ENCODE measurements around the gene OR1C1. TPM values are rescaled to one million over a fixed set of nuclear protein-coding genes. Genes with fewer than 3 reads are reported as not detected.

Gene OR1C1
- total RNA-seq, result not detected in 2 replicates

GRCh38 chr1:247760456-247760855 is at the start of gene OR1C1:
Gene OR1C1, minus strand, starts transcription at chr1:247760556. Its CDS starts 2,150 bp downstream, at chr1:247758406.

GRCh38 chr1:247748041-247748440 is 12.3 kb downstream of the OR1C1 start, which contains the start of gene OR14A2:
Gene OR14A2, minus strand, starts transcription at chr1:247748141.

GRCh38 chr1:247738315-247738714 is 22.0 kb downstream of the OR1C1 start, which contains the start of gene OR14K1:
Gene OR14K1, plus strand, starts transcription at chr1:247738615. Its CDS starts 0 bp downstream, at chr1:247738615.

GRCh38 chr1:247716546-247716945 is 43.8 kb downstream of the OR1C1 start, which contains the start of gene OR6F1:
Gene OR6F1, minus strand, starts transcription at chr1:247716646. Its CDS starts 3,891 bp downstream, at chr1:247712755.

Other genes starting within 250 kb of the OR1C1 start
- not detected in 2 replicates for gene OR2C3, start 224.1 kb downstream of the OR1C1 start, total RNA-seq
- not detected in 2 replicates for gene GCSAML, start 211.4 kb downstream of the OR1C1 start, total RNA-seq
- gene OR2G2, start 172.2 kb downstream of the OR1C1 start, total RNA-seq, result not detected in 2 replicates
- gene OR2G3, start 155.0 kb downstream of the OR1C1 start, total RNA-seq, result not detected in 2 replicates
- not detected in 2 replicates for gene OR13G1, start 80.8 kb downstream of the OR1C1 start, total RNA-seq
- not detected in 2 replicates for gene OR6F1, start 43.9 kb downstream of the OR1C1 start, total RNA-seq
- not detected in 2 replicates for gene OR14K1, start 21.9 kb downstream of the OR1C1 start, total RNA-seq
- not detected in 2 replicates for gene OR14A2, start 12.4 kb downstream of the OR1C1 start, total RNA-seq
- gene OR14A16, start 63.6 kb upstream of the OR1C1 start, total RNA-seq, result not detected in 2 replicates
- not detected in 2 replicates for gene OR11L1, start 81.3 kb upstream of the OR1C1 start, total RNA-seq
- gene TRIM58, start 96.6 kb upstream of the OR1C1 start, total RNA-seq, result 0.32 TPM in 1 of 2 replicates, not detected in the other
- gene OR2W3, start 135.0 kb upstream of the OR1C1 start, total RNA-seq, result not detected in 2 replicates
- gene OR2T8, start 159.7 kb upstream of the OR1C1 start, total RNA-seq, result not detected in 2 replicates
- gene OR2AJ1, start 164.3 kb upstream of the OR1C1 start, total RNA-seq, result not detected in 2 replicates
- not detected in 2 replicates for gene OR2L8, start 188.3 kb upstream of the OR1C1 start, total RNA-seq
- not detected in 2 replicates for gene OR2AK2, start 204.7 kb upstream of the OR1C1 start, total RNA-seq

Data from cardiac atrium fibroblast (primary cell).